SK-N-SH treated with all-trans-retinoic acid at 6 μM for 48 hours (cell line): ENCODE measurements around the gene F5.
A peak's percentile ranks its signal among the peaks of the same experiment; 100 is the strongest.

Source experiments
- ATAC-seq: fragments of 200-7000 bp; cut with Tn5 transposase; 3 replicates; pipeline ENCODE4 v1.9.1; 2020; ENCODE audit warnings: mild to moderate bottlenecking, moderate library complexity
- ARNTL ChIP-seq: fragments of 450-650 bp; formaldehyde crosslinking; IDR thresholded peaks from 2 replicates; pipeline ENCODE4 v1.5.0; 2020; ENCODE audit warnings: low read depth, mild to moderate bottlenecking, moderate library complexity, borderline replicate concordance
- BACH2 ChIP-seq: fragments of 250-450 bp; sonication (Bioruptor Pico); IDR thresholded peaks from 2 replicates; pipeline ENCODE4 v1.9.0; 2021; ENCODE audit warnings: mild to moderate bottlenecking, borderline replicate concordance
- ESRRG ChIP-seq: fragments of 250-450 bp; sonication (Bioruptor Pico); IDR thresholded peaks from 2 replicates; pipeline ENCODE4 v1.6.1; 2021; ENCODE audit warnings: mild to moderate bottlenecking
- GLIS3 ChIP-seq: fragments of 250-450 bp; sonication (Bioruptor Pico); IDR thresholded peaks from 2 replicates; pipeline ENCODE4 v1.5.0; 2020; ENCODE audit warnings: mild to moderate bottlenecking, moderate library complexity
- ISL1 ChIP-seq: fragments of 250-450 bp; sonication (Bioruptor Pico); IDR thresholded peaks from 2 replicates; pipeline ENCODE4 v2.1.2; 2022; ENCODE audit warnings: mild to moderate bottlenecking, moderate library complexity
- OSR1 ChIP-seq: fragments of 250-450 bp; sonication (Bioruptor Pico); IDR thresholded peaks from 2 replicates; pipeline ENCODE4 v1.8.0; 2022; ENCODE audit warnings: moderate library complexity, mild to moderate bottlenecking, inconsistent platforms
- PPARA ChIP-seq: fragments of 250-450 bp; sonication (Bioruptor Pico); IDR thresholded peaks from 2 replicates; pipeline ENCODE4 v1.5.0; 2020; ENCODE audit warnings: mild to moderate bottlenecking, borderline replicate concordance
- RARB ChIP-seq: fragments of 250-450 bp; sonication (Bioruptor Pico); IDR thresholded peaks from 2 replicates; pipeline ENCODE4 v1.8.0; 2021; ENCODE audit warnings: mild to moderate bottlenecking, moderate library complexity
- ZC3H10 ChIP-seq: fragments of 250-450 bp; sonication (Bioruptor Pico); IDR thresholded peaks from 2 replicates; pipeline ENCODE4 v1.5.1; 2021; ENCODE audit warnings: mild to moderate bottlenecking, moderate library complexity
- ZFP3 ChIP-seq: fragments of 250-450 bp; sonication (Bioruptor Pico); IDR thresholded peaks from 2 replicates; pipeline ENCODE4 v1.5.0; 2020; ENCODE audit warnings: mild to moderate bottlenecking, moderate library complexity
- ZFP30 ChIP-seq: fragments of 450-650 bp; formaldehyde crosslinking; IDR thresholded peaks from 2 replicates; pipeline ENCODE4 v1.5.0; 2022; ENCODE audit warnings: mild to moderate bottlenecking, moderate library complexity
- ZNF565 ChIP-seq: fragments of 450-650 bp; formaldehyde crosslinking; conservative IDR thresholded peaks from 2 replicates; pipeline ENCODE4 v1.5.0; 2020; ENCODE audit warnings: low read depth, mild to moderate bottlenecking, moderate library complexity
- ZNF70 ChIP-seq: fragments of 450-650 bp; formaldehyde crosslinking; IDR thresholded peaks from 2 replicates; pipeline ENCODE4 v1.5.0; 2020; ENCODE audit warnings: mild to moderate bottlenecking, moderate library complexity
- TF ChIP-seq, protein P1 (sequence below): fragments of 250-450 bp; sonication (Bioruptor Pico); IDR thresholded peaks from 2 replicates; pipeline ENCODE4 v1.8.0; 2021; ENCODE audit warnings: low read depth, mild to moderate bottlenecking, moderate library complexity, borderline replicate concordance
- TF ChIP-seq, protein P2 (sequence below): fragments of 250-450 bp; sonication (Bioruptor Pico); IDR thresholded peaks from 2 replicates; pipeline ENCODE4 v1.8.0; 2020; ENCODE audit warnings: mild to moderate bottlenecking, moderate library complexity, borderline replicate concordance
- TF ChIP-seq, protein P3 (sequence below): fragments of 250-450 bp; sonication (Bioruptor Pico); IDR thresholded peaks from 2 replicates; pipeline ENCODE4 v1.5.0; 2020; ENCODE audit warnings: mild to moderate bottlenecking, moderate library complexity
- TF ChIP-seq, protein P4 (sequence below): fragments of 250-450 bp; sonication (Bioruptor Pico); IDR thresholded peaks from 2 replicates; pipeline ENCODE4 v1.5.1; 2020; ENCODE audit warnings: low read depth, mild to moderate bottlenecking, moderate library complexity

Gene F5

DNA sequence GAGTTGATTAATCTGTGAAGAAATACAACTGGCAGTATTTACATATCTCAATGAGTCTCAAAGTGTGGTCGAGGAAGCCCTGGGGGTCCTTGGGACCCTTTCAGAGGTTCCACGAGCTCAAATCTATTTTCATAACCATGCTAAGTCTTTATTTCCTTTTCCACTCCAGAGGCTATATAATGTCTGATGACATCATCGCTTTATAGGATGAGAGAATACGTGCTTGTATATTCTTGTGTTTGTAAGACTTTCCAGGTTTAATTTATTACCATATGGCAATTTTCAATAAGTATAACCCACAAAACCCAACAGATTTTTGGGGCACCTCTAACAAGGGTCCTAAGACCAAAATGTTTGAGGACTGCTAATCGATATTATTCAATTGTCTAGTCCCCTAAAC, 99.1 kb downstream of the F5 start:
- no peak for ATAC-seq

DNA sequence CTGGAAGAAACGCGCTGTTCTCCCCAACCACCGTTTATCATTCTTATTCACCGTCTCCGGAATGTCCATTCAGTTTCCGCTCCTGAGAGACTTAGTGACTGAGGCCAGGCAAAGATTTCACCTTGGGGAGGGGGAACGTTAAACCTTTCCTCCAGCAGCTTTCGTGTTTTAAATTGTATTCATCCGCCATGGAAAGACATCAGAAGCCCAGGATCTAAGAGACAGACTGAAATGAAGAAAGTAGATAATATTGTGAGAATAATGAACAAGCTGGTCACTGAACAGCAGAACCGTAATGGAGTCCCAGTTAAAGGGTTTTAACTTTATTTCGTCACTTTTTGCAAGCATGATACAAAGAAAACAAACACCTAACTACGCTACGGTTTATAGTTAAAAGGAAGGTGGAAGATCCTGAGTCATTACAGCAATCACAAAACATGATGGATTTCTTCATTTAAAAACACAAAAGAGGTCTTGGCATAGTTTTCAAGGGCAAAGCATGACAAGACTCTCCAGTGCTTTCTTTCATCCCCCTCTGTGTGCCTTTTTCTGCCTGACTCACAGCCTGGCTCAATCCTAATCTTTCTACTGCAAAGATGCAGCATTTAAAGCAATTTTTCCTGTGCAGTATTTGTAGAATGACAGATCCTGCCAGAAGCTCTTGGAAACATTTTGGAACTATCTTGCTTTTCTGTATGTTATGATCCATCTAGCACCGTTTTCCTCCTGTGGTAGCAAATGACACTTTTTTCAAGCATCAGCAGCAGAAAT, 99.8 kb downstream of the F5 start:
- no peak for ATAC-seq
- TF ChIP-seq, protein P1, sequence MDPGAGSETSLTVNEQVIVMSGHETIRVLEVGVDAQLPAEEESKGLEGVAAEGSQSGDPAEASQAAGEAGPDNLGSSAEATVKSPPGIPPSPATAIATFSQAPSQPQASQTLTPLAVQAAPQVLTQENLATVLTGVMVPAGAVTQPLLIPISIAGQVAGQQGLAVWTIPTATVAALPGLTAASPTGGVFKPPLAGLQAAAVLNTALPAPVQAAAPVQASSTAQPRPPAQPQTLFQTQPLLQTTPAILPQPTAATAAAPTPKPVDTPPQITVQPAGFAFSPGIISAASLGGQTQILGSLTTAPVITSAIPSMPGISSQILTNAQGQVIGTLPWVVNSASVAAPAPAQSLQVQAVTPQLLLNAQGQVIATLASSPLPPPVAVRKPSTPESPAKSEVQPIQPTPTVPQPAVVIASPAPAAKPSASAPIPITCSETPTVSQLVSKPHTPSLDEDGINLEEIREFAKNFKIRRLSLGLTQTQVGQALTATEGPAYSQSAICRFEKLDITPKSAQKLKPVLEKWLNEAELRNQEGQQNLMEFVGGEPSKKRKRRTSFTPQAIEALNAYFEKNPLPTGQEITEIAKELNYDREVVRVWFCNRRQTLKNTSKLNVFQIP (CRISPR knock-in tag): 0 out of 2 replicates have a peak, but pooled peaks have one; percentile 55
- TF ChIP-seq ZFP3 (CRISPR knock-in tag): no peak

More for the DNA sequence above, 99.1 kb downstream of the F5 start:
- no peak for TF ChIP-seq BACH2 (CRISPR knock-in tag)
- TF ChIP-seq ARNTL: no peak
- TF ChIP-seq, protein P2, sequence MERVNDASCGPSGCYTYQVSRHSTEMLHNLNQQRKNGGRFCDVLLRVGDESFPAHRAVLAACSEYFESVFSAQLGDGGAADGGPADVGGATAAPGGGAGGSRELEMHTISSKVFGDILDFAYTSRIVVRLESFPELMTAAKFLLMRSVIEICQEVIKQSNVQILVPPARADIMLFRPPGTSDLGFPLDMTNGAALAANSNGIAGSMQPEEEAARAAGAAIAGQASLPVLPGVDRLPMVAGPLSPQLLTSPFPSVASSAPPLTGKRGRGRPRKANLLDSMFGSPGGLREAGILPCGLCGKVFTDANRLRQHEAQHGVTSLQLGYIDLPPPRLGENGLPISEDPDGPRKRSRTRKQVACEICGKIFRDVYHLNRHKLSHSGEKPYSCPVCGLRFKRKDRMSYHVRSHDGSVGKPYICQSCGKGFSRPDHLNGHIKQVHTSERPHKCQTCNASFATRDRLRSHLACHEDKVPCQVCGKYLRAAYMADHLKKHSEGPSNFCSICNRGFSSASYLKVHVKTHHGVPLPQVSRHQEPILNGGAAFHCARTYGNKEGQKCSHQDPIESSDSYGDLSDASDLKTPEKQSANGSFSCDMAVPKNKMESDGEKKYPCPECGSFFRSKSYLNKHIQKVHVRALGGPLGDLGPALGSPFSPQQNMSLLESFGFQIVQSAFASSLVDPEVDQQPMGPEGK (CRISPR knock-in tag): no peak
- TF ChIP-seq, protein P3, sequence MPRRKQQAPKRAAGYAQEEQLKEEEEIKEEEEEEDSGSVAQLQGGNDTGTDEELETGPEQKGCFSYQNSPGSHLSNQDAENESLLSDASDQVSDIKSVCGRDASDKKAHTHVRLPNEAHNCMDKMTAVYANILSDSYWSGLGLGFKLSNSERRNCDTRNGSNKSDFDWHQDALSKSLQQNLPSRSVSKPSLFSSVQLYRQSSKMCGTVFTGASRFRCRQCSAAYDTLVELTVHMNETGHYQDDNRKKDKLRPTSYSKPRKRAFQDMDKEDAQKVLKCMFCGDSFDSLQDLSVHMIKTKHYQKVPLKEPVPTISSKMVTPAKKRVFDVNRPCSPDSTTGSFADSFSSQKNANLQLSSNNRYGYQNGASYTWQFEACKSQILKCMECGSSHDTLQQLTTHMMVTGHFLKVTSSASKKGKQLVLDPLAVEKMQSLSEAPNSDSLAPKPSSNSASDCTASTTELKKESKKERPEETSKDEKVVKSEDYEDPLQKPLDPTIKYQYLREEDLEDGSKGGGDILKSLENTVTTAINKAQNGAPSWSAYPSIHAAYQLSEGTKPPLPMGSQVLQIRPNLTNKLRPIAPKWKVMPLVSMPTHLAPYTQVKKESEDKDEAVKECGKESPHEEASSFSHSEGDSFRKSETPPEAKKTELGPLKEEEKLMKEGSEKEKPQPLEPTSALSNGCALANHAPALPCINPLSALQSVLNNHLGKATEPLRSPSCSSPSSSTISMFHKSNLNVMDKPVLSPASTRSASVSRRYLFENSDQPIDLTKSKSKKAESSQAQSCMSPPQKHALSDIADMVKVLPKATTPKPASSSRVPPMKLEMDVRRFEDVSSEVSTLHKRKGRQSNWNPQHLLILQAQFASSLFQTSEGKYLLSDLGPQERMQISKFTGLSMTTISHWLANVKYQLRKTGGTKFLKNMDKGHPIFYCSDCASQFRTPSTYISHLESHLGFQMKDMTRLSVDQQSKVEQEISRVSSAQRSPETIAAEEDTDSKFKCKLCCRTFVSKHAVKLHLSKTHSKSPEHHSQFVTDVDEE (CRISPR knock-in tag): no peak
- no peak for TF ChIP-seq ZFP30 (CRISPR knock-in tag)
- TF ChIP-seq, protein P1 (CRISPR knock-in tag): no peak
- no peak for TF ChIP-seq GLIS3
- no peak for TF ChIP-seq ZNF565 (CRISPR knock-in tag)
- TF ChIP-seq OSR1 (CRISPR knock-in tag): no peak
- TF ChIP-seq ZNF70 (CRISPR knock-in tag): no peak

DNA sequence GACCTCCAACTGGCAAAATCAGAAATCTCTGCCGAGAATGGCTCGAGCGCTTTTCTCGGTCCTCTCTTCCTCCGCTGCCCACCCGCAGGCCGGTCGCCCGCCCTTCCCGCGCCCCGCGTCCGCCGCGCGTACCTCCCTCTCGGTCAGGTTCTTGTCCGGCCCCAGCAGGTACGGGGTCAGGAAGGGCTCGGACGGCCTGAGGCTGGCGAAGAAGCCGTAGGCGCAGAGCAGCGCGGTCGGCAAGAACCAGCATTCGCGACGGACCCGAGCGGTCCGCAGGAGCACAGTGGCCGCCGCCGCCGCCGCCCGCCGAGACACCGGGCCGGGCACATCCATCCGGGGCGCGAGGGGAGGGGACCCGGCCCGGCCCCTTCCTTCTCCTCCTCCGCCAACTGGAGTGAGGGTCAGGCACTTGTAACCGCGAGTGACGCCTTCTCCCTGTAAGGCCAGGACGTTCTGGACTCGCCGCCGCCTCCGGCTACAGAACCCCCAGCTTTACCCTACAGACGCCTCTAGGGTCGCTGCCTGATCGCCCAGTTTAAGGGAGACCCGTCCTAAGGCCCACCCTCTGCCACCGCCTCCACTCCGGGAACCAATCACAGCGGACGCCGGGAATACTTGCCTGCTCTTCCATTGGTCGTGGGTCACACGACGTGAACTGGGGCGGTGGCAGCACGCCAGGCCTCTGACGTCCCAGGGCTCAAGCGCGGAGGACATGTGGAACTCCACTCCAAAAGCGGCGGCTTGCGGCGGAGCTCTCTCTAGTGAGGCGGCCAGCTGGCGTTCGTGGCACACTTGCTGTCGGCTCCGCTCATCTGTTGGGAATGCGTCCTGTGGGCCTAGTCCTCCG, 100.6 kb downstream of the F5 start, which contains the start of gene SLC19A2:
Gene SLC19A2 (minus strand): TSS at position 514 of the 850 bp plus-strand sequence. CDS start 178 bp downstream, at position 336.
- TF ChIP-seq PPARA (CRISPR knock-in tag): no peak
- no peak for TF ChIP-seq ARNTL
- peak; percentile 99 for ATAC-seq

DNA sequence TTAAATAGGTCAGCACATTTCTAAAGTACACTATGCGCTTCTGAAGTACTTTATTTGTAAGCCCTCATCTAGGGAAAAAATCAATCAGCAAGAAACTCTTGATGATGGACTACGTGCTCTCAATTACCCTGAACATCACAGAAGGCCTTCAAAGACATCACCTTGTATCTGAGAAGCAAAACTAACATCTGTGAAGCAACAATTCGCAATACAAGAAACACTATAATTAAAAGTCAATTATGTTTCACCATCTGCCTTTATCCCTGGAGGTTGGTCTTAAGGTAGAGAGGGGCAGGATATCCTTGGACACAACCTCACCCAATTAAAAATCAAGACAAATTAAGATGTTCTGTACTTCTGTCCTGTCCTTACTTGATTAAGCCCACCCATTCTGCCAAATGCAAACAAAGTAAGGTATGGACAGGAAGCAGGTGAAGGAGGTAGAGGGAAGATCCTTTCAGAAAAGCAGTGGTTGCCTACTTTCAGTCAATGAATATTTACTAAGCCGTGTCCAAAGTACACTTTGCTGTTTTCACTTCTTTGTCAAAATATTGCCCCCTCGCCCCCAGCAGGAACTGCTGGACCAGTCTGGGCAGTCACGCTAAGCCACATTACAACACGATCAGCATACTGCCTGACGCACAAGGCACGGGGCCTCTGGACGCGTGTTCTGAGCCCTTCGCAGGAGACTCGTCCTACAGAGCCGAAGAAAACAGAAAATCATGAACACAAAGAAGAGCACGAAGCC, 101.4 kb downstream of the F5 start:
- ATAC-seq: peak; percentile 64
- TF ChIP-seq GLIS3 (no peak), ZC3H10 (no peak; the same call in 1 of the 2 replicates), ISL1 (CRISPR knock-in tag) (no peak), ARNTL (no peak), BACH2 (CRISPR knock-in tag) (no peak), RARB (CRISPR knock-in tag) (no peak), ESRRG (CRISPR knock-in tag) (no peak)
- TF ChIP-seq, protein P2 (CRISPR knock-in tag): no peak
- TF ChIP-seq, protein P3 (CRISPR knock-in tag): no peak
- TF ChIP-seq, protein P4, sequence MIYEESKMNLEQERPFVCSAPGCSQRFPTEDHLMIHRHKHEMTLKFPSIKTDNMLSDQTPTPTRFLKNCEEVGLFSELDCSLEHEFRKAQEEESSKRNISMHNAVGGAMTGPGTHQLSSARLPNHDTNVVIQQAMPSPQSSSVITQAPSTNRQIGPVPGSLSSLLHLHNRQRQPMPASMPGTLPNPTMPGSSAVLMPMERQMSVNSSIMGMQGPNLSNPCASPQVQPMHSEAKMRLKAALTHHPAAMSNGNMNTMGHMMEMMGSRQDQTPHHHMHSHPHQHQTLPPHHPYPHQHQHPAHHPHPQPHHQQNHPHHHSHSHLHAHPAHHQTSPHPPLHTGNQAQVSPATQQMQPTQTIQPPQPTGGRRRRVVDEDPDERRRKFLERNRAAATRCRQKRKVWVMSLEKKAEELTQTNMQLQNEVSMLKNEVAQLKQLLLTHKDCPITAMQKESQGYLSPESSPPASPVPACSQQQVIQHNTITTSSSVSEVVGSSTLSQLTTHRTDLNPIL (CRISPR knock-in tag): no peak
